ENCODE measurements around the gene RPE65. TPM values are rescaled to one million over a fixed set of nuclear protein-coding genes. Genes with fewer than 3 reads are reported as not detected.
"Not testable (repeated sequence)": the region's sequence is repeated elsewhere in the genome, so short reads cannot be mapped to it uniquely, and the experiment has no call there.

Gene RPE65
- total and polyA plus RNA-seq, 2 donors (not counting 1 experiment from before 2014, with no cell fraction given) = not detected

DNA sequence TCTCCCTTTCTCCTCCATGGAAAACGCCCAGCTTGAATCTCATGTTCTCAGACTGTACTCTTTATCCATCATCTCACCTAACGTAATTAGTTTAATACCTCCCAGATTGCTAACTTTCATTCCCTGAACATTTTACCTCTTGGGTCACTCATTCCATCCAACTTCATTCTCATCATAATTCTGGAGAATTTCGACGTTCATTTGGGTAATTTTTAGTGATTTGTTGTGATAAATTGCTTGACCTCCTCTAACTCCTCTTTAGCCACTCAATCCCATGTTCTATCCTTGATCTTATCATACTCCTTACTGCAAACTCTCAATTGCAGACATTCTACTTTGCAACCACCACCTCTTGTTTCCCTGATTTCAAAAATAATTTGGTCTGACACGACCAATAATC lies 28.4 kb downstream of the RPE65 start:
- Histone ChIP-seq H3K4me3 (replicated peaks in 1 of 4; ENCODE audit: control extremely low read depth in 1 of 4, insufficient read depth in 1 of 4, low read depth in 3 of 4, low read length in 4 of 4) (no peak overlapping the region), H3K27ac (ENCODE audit: insufficient read depth, low read length) (no peak overlapping the region), H3K9me3 (ENCODE audit: control insufficient read depth, insufficient read depth, low read depth, low read length) (no peaks in the 10 kb centered on the region), H3K9ac (ENCODE audit: insufficient read depth, low read length) (no peak overlapping the region), H2AFZ (ENCODE audit: low read length) (no peak overlapping the region), H3K4me2 (ENCODE audit: extremely low read depth, insufficient read depth, low read length) (no peak overlapping the region), H3K36me3 (ENCODE audit: control insufficient read depth, insufficient read depth, low read length) (no peaks in the 10 kb centered on the region), H3K27me3 (ENCODE audit: control insufficient read depth, insufficient read depth, low read length) (no peaks in the 10 kb centered on the region), H3K4me1 (ENCODE audit: control insufficient read depth, extremely low read depth, insufficient read depth, low read length) (no peaks in the 10 kb centered on the region), H4K20me1 (ENCODE audit: control insufficient read depth, extremely low read depth, insufficient read depth, low read length) (no peaks in the 10 kb centered on the region), H3K79me2 (ENCODE audit: control insufficient read depth, insufficient read depth, low read length) (no peaks in the 10 kb centered on the region)
- DNase-seq (ENCODE audit: low read depth in 2 of 2) = no peak
- no peak for TF ChIP-seq EZH2 (IDR thresholded peaks at IDR 0.05; ENCODE audit: low read length, missing control alignments)
- TF ChIP-seq, protein P1, sequence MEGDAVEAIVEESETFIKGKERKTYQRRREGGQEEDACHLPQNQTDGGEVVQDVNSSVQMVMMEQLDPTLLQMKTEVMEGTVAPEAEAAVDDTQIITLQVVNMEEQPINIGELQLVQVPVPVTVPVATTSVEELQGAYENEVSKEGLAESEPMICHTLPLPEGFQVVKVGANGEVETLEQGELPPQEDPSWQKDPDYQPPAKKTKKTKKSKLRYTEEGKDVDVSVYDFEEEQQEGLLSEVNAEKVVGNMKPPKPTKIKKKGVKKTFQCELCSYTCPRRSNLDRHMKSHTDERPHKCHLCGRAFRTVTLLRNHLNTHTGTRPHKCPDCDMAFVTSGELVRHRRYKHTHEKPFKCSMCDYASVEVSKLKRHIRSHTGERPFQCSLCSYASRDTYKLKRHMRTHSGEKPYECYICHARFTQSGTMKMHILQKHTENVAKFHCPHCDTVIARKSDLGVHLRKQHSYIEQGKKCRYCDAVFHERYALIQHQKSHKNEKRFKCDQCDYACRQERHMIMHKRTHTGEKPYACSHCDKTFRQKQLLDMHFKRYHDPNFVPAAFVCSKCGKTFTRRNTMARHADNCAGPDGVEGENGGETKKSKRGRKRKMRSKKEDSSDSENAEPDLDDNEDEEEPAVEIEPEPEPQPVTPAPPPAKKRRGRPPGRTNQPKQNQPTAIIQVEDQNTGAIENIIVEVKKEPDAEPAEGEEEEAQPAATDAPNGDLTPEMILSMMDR (conservative IDR thresholded peaks at IDR 0.05 in 1 of 2, IDR thresholded peaks at IDR 0.05 in 1 of 2; ENCODE audit: low read depth in 1 of 2, low read length in 2 of 2) = no peak

DNA sequence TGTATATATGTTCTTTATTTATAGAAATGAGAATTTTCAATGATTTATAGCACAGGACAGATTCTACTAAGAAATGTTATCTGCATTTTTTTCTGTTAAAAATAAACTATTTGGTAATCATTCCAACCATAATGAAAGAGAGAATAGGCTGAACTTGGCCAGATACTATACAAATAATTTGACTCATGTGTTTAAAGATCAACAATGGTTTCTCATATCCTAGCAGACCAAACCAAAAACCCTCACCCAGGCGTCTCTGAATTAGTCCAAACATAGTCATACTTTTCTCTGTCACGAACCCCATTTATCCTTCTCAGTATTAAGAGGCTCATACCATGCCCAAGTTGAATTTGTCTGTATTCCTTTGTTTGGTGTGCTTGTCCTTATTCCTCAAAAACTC lies 40.3 kb downstream of the RPE65 start:
- Histone ChIP-seq H2AFZ (ENCODE audit: low read length) (no peak overlapping the region), H3K79me2 (ENCODE audit: control insufficient read depth, insufficient read depth, low read length) (no peaks in the 10 kb centered on the region), H3K27ac (ENCODE audit: insufficient read depth, low read length) (no peak overlapping the region), H3K4me1 (ENCODE audit: control insufficient read depth, extremely low read depth, insufficient read depth, low read length) (peaks cover 2% of the 10 kb centered on the region), H3K4me3 (replicated peaks in 1 of 4; ENCODE audit: control extremely low read depth in 1 of 4, insufficient read depth in 1 of 4, low read depth in 3 of 4, low read length in 4 of 4) (no peak overlapping the region), H3K36me3 (ENCODE audit: control insufficient read depth, insufficient read depth, low read length) (no peaks in the 10 kb centered on the region), H3K9ac (ENCODE audit: insufficient read depth, low read length) (no peak overlapping the region), H3K27me3 (ENCODE audit: control insufficient read depth, insufficient read depth, low read length) (no peaks in the 10 kb centered on the region), H4K20me1 (ENCODE audit: control insufficient read depth, extremely low read depth, insufficient read depth, low read length) (no peaks in the 10 kb centered on the region), H3K9me3 (ENCODE audit: control insufficient read depth, insufficient read depth, low read depth, low read length) (no peaks in the 10 kb centered on the region), H3K4me2 (ENCODE audit: extremely low read depth, insufficient read depth, low read length) (no peak overlapping the region)
- peak; percentile 69 for DNase-seq (ENCODE audit: low read depth in 2 of 2)
- TF ChIP-seq, protein P1 (conservative IDR thresholded peaks at IDR 0.05 in 1 of 2, IDR thresholded peaks at IDR 0.05 in 1 of 2; ENCODE audit: low read depth in 1 of 2, low read length in 2 of 2) = no peak
- no peak for TF ChIP-seq EZH2 (IDR thresholded peaks at IDR 0.05; ENCODE audit: low read length, missing control alignments)

DNA sequence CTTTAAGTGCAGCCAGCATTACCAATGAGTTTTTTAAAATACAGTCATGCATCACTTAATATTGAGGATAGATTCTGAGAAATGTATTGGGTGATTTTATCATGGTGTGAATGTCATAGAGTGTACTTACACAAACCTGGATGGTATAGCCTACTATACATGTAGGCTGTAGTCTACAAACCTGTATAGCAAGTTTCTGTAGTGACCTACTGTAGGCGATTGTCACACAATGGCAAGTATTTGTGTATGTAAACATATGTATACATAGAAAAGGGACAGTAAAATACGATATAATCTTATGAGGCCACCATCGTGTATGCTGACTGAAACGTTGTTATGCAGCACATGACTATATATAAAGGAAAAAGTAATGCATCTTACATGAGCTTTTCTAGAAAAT lies 48.2 kb downstream of the RPE65 start:
- Histone ChIP-seq H4K20me1 (ENCODE audit: control insufficient read depth, extremely low read depth, insufficient read depth, low read length) (no peaks in the 10 kb centered on the region), H3K9me3 (ENCODE audit: control insufficient read depth, insufficient read depth, low read depth, low read length) (no peaks in the 10 kb centered on the region), H3K27ac (ENCODE audit: insufficient read depth, low read length) (no peak overlapping the region), H3K9ac (ENCODE audit: insufficient read depth, low read length) (no peak overlapping the region), H2AFZ (ENCODE audit: low read length) (no peak overlapping the region), H3K79me2 (ENCODE audit: control insufficient read depth, insufficient read depth, low read length) (no peaks in the 10 kb centered on the region), H3K4me1 (ENCODE audit: control insufficient read depth, extremely low read depth, insufficient read depth, low read length) (no peaks in the 10 kb centered on the region), H3K36me3 (ENCODE audit: control insufficient read depth, insufficient read depth, low read length) (no peaks in the 10 kb centered on the region), H3K4me3 (replicated peaks in 1 of 4; ENCODE audit: control extremely low read depth in 1 of 4, insufficient read depth in 1 of 4, low read depth in 3 of 4, low read length in 4 of 4) (no peak overlapping the region), H3K27me3 (ENCODE audit: control insufficient read depth, insufficient read depth, low read length) (no peaks in the 10 kb centered on the region), H3K4me2 (ENCODE audit: extremely low read depth, insufficient read depth, low read length) (no peak overlapping the region)
- TF ChIP-seq EZH2 (IDR thresholded peaks at IDR 0.05; ENCODE audit: low read length, missing control alignments) = no peak
- TF ChIP-seq, protein P1 (conservative IDR thresholded peaks at IDR 0.05 in 1 of 2, IDR thresholded peaks at IDR 0.05 in 1 of 2; ENCODE audit: low read depth in 1 of 2, low read length in 2 of 2) = no peak
- DNase-seq (ENCODE audit: low read depth in 2 of 2) = no peak

DNA sequence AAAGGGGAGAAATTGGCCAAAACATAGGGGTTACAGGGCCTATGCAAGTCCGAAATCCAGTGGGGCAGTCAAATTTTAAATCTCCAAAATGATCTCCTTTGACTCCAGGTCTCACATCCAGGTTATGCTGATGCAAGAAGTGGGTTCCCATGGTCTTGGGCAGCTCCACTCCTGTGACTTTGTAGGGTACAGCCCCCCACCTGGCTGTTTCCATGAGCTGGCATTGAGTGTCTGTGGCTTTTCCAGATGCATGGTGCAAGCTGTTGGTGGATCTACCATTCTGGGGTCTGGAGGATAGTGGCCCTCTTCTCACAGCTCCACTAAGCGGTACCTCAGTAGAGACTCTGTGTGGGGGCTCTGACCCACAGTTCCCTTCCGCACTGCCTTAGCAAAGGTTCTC lies 54.2 kb downstream of the RPE65 start:
- H3K4me2 ChIP-seq (ENCODE audit: extremely low read depth, insufficient read depth, low read length); H3K4me1 ChIP-seq (ENCODE audit: control insufficient read depth, extremely low read depth, insufficient read depth, low read length); H3K9me3 ChIP-seq (ENCODE audit: control insufficient read depth, insufficient read depth, low read depth, low read length); H3K27ac ChIP-seq (ENCODE audit: insufficient read depth, low read length); H3K9ac ChIP-seq (ENCODE audit: insufficient read depth, low read length); H3K79me2 ChIP-seq (ENCODE audit: control insufficient read depth, insufficient read depth, low read length); DNase-seq (ENCODE audit: low read depth in 2 of 2); H4K20me1 ChIP-seq (ENCODE audit: control insufficient read depth, extremely low read depth, insufficient read depth, low read length); H3K27me3 ChIP-seq (ENCODE audit: control insufficient read depth, insufficient read depth, low read length); H2AFZ ChIP-seq (ENCODE audit: low read length); H3K36me3 ChIP-seq (ENCODE audit: control insufficient read depth, insufficient read depth, low read length); H3K4me3 ChIP-seq (replicated peaks in 1 of 4; ENCODE audit: control extremely low read depth in 1 of 4, insufficient read depth in 1 of 4, low read depth in 3 of 4, low read length in 4 of 4): not testable (repeated sequence)

DNA sequence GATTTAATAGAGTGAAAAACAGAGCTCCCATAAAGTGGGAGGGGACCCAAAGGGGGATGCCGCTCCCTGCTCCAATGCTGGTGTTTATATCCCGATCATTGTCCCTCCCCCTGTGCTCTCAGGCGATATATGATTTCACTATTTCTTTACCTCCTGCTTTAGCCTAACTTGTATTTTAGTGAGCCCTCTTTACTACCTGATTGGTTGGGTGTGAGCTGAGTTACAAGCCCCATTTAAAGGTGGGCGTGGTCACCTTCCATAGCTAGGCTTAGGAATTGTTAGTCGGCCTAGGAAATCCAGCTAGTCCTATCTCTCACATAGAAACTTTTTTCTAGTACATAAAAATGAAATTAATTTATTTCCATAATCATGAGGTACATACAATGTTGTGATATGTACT lies 57.3 kb downstream of the RPE65 start:
- not testable (repeated sequence) for H3K36me3 ChIP-seq (ENCODE audit: control insufficient read depth, insufficient read depth, low read length); H3K9me3 ChIP-seq (ENCODE audit: control insufficient read depth, insufficient read depth, low read depth, low read length); H3K9ac ChIP-seq (ENCODE audit: insufficient read depth, low read length); H3K79me2 ChIP-seq (ENCODE audit: control insufficient read depth, insufficient read depth, low read length); H3K4me3 ChIP-seq (replicated peaks in 1 of 4; ENCODE audit: control extremely low read depth in 1 of 4, insufficient read depth in 1 of 4, low read depth in 3 of 4, low read length in 4 of 4); DNase-seq (ENCODE audit: low read depth in 2 of 2); H3K27ac ChIP-seq (ENCODE audit: insufficient read depth, low read length); H4K20me1 ChIP-seq (ENCODE audit: control insufficient read depth, extremely low read depth, insufficient read depth, low read length); H3K27me3 ChIP-seq (ENCODE audit: control insufficient read depth, insufficient read depth, low read length); H3K4me1 ChIP-seq (ENCODE audit: control insufficient read depth, extremely low read depth, insufficient read depth, low read length); H2AFZ ChIP-seq (ENCODE audit: low read length); H3K4me2 ChIP-seq (ENCODE audit: extremely low read depth, insufficient read depth, low read length)

Measured in fibroblast of lung (primary cell).